Fibroblast of lung (primary cell): ENCODE results near the gene BCAS1. TPM values are rescaled to one million over a fixed set of nuclear protein-coding genes. Genes with fewer than 3 reads are reported as not detected.

Source experiments
- DNase-seq, 2 donors: peaks; one replicate each; pipeline versions ENCODE4 v3.0.0 to v3.0.0-alpha.2; 2010; ENCODE audit warnings: low read depth in 2 of 2
- H2AFZ ChIP-seq: 2 replicates; pipeline ENCODE4 v1.5.1; 2012; ENCODE audit warnings: low read length, control low read depth, inconsistent platforms
- H3K27ac ChIP-seq: 2 replicates; pipeline ENCODE4 v1.5.1; 2011; ENCODE audit warnings: low read length, control low read depth; ENCODE audit not compliant: insufficient read depth
- H3K27me3 ChIP-seq: 2 replicates; pipeline ENCODE4 v1.5.1; 2011; ENCODE audit warnings: mild to moderate bottlenecking, low read length; ENCODE audit not compliant: control insufficient read depth, insufficient read depth
- H3K36me3 ChIP-seq: 2 replicates; pipeline ENCODE4 v1.5.1; 2011; ENCODE audit warnings: low read length; ENCODE audit not compliant: control insufficient read depth, insufficient read depth
- H3K4me1 ChIP-seq: 2 replicates; pipeline ENCODE4 v1.5.1; 2011; ENCODE audit warnings: low read length; ENCODE audit not compliant: control insufficient read depth, insufficient read depth; ENCODE audit errors: extremely low read depth
- H3K4me2 ChIP-seq: 2 replicates; pipeline ENCODE4 v1.5.1; 2011; ENCODE audit warnings: low read length, control low read depth; ENCODE audit not compliant: insufficient read depth; ENCODE audit errors: extremely low read depth
- H3K4me3 ChIP-seq, 4 experiments: fragments of 200-600 bp in 1 of 4; sonication (generic) in 1 of 4; replicated peaks in 1 of 4; 2 replicates each; pipeline ENCODE4 v1.5.1; 2011 to 2016; ENCODE audit warnings: low read length in 4 of 4, low read depth in 3 of 4, mild to moderate bottlenecking in 3 of 4, control low read depth in 2 of 4, inconsistent platforms in 1 of 4, mixed read lengths in 1 of 4; ENCODE audit not compliant: insufficient read depth in 1 of 4; ENCODE audit errors: control extremely low read depth in 1 of 4
- H3K79me2 ChIP-seq: 2 replicates; pipeline ENCODE4 v1.5.1; 2012; ENCODE audit warnings: mild to moderate bottlenecking, low read length, inconsistent platforms; ENCODE audit not compliant: control insufficient read depth, insufficient read depth
- H3K9ac ChIP-seq: 2 replicates; pipeline ENCODE4 v1.5.1; 2011; ENCODE audit warnings: mild to moderate bottlenecking, low read length, control low read depth; ENCODE audit not compliant: insufficient read depth
- H3K9me3 ChIP-seq: 2 replicates; pipeline ENCODE4 v1.5.1; 2012; ENCODE audit warnings: low read depth, low read length; ENCODE audit not compliant: control insufficient read depth, insufficient read depth
- H4K20me1 ChIP-seq: 2 replicates; pipeline ENCODE4 v1.5.1; 2011; ENCODE audit warnings: low read length; ENCODE audit not compliant: control insufficient read depth, insufficient read depth; ENCODE audit errors: extremely low read depth
- EZH2 ChIP-seq: IDR thresholded peaks from 2 replicates; pipeline ENCODE4 v1.5.1; 2012; ENCODE audit warnings: low read length, control low read depth, mild to moderate bottlenecking; ENCODE audit errors: missing control alignments
- polyA plus RNA-seq, 2 donors: library from polyadenylated mRNA; depleted of rRNA in 1 of 2; stranded (reverse) in 1 of 2; unstranded in 1 of 2; fragments of >200 nt; gene quantifications; 2 replicates each; pipeline ENCODE4 v1.2.1, GENCODE V29; 2011 to 2012; ENCODE audit warnings: missing spikeins in 1 of 2
- total RNA-seq: library from RNA; depleted of rRNA; stranded (reverse); fragments of >200 nt; gene quantifications from 2 replicates; pipeline ENCODE4 v1.2.1, GENCODE V29; 2014
- TF ChIP-seq, protein P1 (sequence below), 2 donors: IDR thresholded peaks in 1 of 2; conservative IDR thresholded peaks in 1 of 2; 1 replicate in 1 of 2; 2 replicates in 1 of 2; pipeline ENCODE4 v1.5.1; 2011 to 2012; ENCODE audit warnings: low read length in 2 of 2, control low read depth in 1 of 2, inconsistent platforms in 1 of 2, low read depth in 1 of 2, mild to moderate bottlenecking in 1 of 2

The BCAS1 gene
- total and polyA plus RNA-seq, 2 donors (not counting 1 experiment from before 2014, with no cell fraction given): 0.17 TPM; not detected in 1

GRCh38 chr20:54047048-54047447 lies 23.3 kb downstream of the BCAS1 start:
- Histone ChIP-seq H3K27ac (no peak overlapping the region), H3K79me2 (no peaks in the 10 kb centered on the region), H4K20me1 (no peaks in the 10 kb centered on the region), H3K4me1 (peaks cover 2% of the 10 kb centered on the region), H3K27me3 (no peaks in the 10 kb centered on the region), H3K4me2 (no peak overlapping the region), H3K9ac (no peak overlapping the region), H2AFZ (no peak overlapping the region), H3K9me3 (no peaks in the 10 kb centered on the region), H3K36me3 (no peaks in the 10 kb centered on the region), H3K4me3 (no peak overlapping the region)
- TF ChIP-seq, protein P1, sequence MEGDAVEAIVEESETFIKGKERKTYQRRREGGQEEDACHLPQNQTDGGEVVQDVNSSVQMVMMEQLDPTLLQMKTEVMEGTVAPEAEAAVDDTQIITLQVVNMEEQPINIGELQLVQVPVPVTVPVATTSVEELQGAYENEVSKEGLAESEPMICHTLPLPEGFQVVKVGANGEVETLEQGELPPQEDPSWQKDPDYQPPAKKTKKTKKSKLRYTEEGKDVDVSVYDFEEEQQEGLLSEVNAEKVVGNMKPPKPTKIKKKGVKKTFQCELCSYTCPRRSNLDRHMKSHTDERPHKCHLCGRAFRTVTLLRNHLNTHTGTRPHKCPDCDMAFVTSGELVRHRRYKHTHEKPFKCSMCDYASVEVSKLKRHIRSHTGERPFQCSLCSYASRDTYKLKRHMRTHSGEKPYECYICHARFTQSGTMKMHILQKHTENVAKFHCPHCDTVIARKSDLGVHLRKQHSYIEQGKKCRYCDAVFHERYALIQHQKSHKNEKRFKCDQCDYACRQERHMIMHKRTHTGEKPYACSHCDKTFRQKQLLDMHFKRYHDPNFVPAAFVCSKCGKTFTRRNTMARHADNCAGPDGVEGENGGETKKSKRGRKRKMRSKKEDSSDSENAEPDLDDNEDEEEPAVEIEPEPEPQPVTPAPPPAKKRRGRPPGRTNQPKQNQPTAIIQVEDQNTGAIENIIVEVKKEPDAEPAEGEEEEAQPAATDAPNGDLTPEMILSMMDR (conservative IDR thresholded peaks at IDR 0.05 in 1 of 2, IDR thresholded peaks at IDR 0.05 in 1 of 2; ENCODE audit: low read depth in 1 of 2, low read length in 2 of 2): no peak
- TF ChIP-seq EZH2: no peak
- DNase-seq: no peak

GRCh38 chr20:54044156-54044555 lies 26.2 kb downstream of the BCAS1 start:
- no peaks in the 10 kb centered on the region for H3K79me2 ChIP-seq
- H3K4me3 ChIP-seq: no peak overlapping the region
- H3K27me3 ChIP-seq: no peaks in the 10 kb centered on the region
- TF ChIP-seq EZH2: no peak
- TF ChIP-seq, protein P1 (conservative IDR thresholded peaks at IDR 0.05 in 1 of 2, IDR thresholded peaks at IDR 0.05 in 1 of 2; ENCODE audit: low read depth in 1 of 2, low read length in 2 of 2): no peak
- no peaks in the 10 kb centered on the region for H3K9me3 ChIP-seq
- no peak overlapping the region for H3K4me2 ChIP-seq
- H3K27ac ChIP-seq: no peak overlapping the region
- H4K20me1 ChIP-seq: no peaks in the 10 kb centered on the region
- peaks cover 2% of the 10 kb centered on the region for H3K4me1 ChIP-seq
- H3K36me3 ChIP-seq: no peaks in the 10 kb centered on the region
- DNase-seq: peak; percentile 74 to 83
- H3K9ac ChIP-seq: no peak overlapping the region
- no peak overlapping the region for H2AFZ ChIP-seq

GRCh38 chr20:54043076-54043967 lies 27.1 kb downstream of the BCAS1 start:
- Histone ChIP-seq H3K27ac (no peak overlapping the region), H2AFZ (no peak overlapping the region), H3K36me3 (no peaks in the 10 kb centered on the region), H3K4me1 (peaks cover 2% of the 10 kb centered on the region), H3K4me3 (no peak overlapping the region), H4K20me1 (no peaks in the 10 kb centered on the region), H3K79me2 (no peaks in the 10 kb centered on the region), H3K27me3 (no peaks in the 10 kb centered on the region), H3K4me2 (no peak overlapping the region), H3K9ac (no peak overlapping the region), H3K9me3 (no peaks in the 10 kb centered on the region)
- peak in 1 of 2 donors; percentile 26 for DNase-seq
- TF ChIP-seq, protein P1 (conservative IDR thresholded peaks at IDR 0.05 in 1 of 2, IDR thresholded peaks at IDR 0.05 in 1 of 2; ENCODE audit: low read depth in 1 of 2, low read length in 2 of 2): no peak
- no peak for TF ChIP-seq EZH2
